H7 (cell line): Measurements from ENCODE around the gene BICDL1. TPM values are rescaled to one million over a fixed set of nuclear protein-coding genes. Genes with fewer than 3 reads are reported as not detected.

Source experiments
- DNase-seq: peaks from one replicate; pipeline ENCODE4 v3.0.0; 2012
- H3K27me3 ChIP-seq: 2 replicates; pipeline ENCODE4 v1.6.0; 2011; ENCODE audit warnings: mild to moderate bottlenecking, low read length; ENCODE audit not compliant: control insufficient read depth, insufficient read depth
- H3K36me3 ChIP-seq: replicated peaks from 2 replicates; pipeline ENCODE4 v1.5.1; 2011; ENCODE audit warnings: low read length; ENCODE audit not compliant: control insufficient read depth, insufficient read depth
- H3K4me3 ChIP-seq: 2 replicates; pipeline ENCODE4 v1.5.1; 2011; ENCODE audit warnings: low read depth, mild to moderate bottlenecking, control low read depth, low read length, moderate library complexity; ENCODE audit not compliant: insufficient read depth
- total RNA-seq: library from RNA; depleted of rRNA; stranded (reverse); fragments of >200 nt; shearing (Covaris generic); gene quantifications from 2 replicates; pipeline ENCODE4 v1.2.3, GENCODE V29; 2014

BICDL1 gene
- total RNA-seq, 1 experiment from 2014 or later: 15.7 TPM

GRCh38 chr12:120119271-120119973 is 130.4 kb downstream of the BICDL1 start:
- Histone ChIP-seq H3K27me3 (no peaks in the 10 kb centered on the region), H3K4me3 (no peak overlapping the region), H3K36me3 (peaks cover 2% of the 10 kb centered on the region; the same call in 1 of the 2 replicates)
- DNase-seq: no peak

- no peak for DNase-seq
- no peak overlapping the region for H3K4me3 ChIP-seq
- peaks cover 2% of the 10 kb centered on the region for H3K36me3 ChIP-seq
- H3K27me3 ChIP-seq: no peaks in the 10 kb centered on the region
These were observed 132.3 kb downstream of the BICDL1 start for GRCh38 chr12:120121343-120121742.

GRCh38 chr12:120121766-120122293 is 132.8 kb downstream of the BICDL1 start:
- H3K27me3 ChIP-seq: no peaks in the 10 kb centered on the region
- peaks cover 4% of the 10 kb centered on the region for H3K36me3 ChIP-seq
- H3K4me3 ChIP-seq: no peak overlapping the region
- no peak for DNase-seq

GRCh38 chr12:120125029-120125428 is 136.0 kb downstream of the BICDL1 start:
- H3K4me3 ChIP-seq: no peak overlapping the region
- peaks cover 23% of the 10 kb centered on the region for H3K36me3 ChIP-seq
- DNase-seq: no peak
- no peaks in the 10 kb centered on the region for H3K27me3 ChIP-seq

- DNase-seq: no peak
- H3K4me3 ChIP-seq: no peak overlapping the region
- peaks cover 33% of the 10 kb centered on the region for H3K36me3 ChIP-seq
- no peaks in the 10 kb centered on the region for H3K27me3 ChIP-seq
These were observed 137.0 kb downstream of the BICDL1 start for GRCh38 chr12:120125792-120126634.

GRCh38 chr12:120126635-120127005 is 137.6 kb downstream of the BICDL1 start:
- H3K27me3 ChIP-seq: no peaks in the 10 kb centered on the region
- peaks cover 39% of the 10 kb centered on the region for H3K36me3 ChIP-seq
- H3K4me3 ChIP-seq: no peak overlapping the region
- no peak for DNase-seq

- no peaks in the 10 kb centered on the region for H3K27me3 ChIP-seq
- DNase-seq: no peak
- H3K4me3 ChIP-seq: no peak overlapping the region
- H3K36me3 ChIP-seq: peaks cover 65% of the 10 kb centered on the region
These were observed 141.0 kb downstream of the BICDL1 start for GRCh38 chr12:120130011-120130410.

- Histone ChIP-seq H3K27me3 (no peaks in the 10 kb centered on the region), H3K4me3 (no peak overlapping the region), H3K36me3 (peaks cover 68% of the 10 kb centered on the region)
- DNase-seq: no peak
These were observed 142.1 kb downstream of the BICDL1 start for GRCh38 chr12:120131116-120131515.

GRCh38 chr12:120132054-120132836 is 143.2 kb downstream of the BICDL1 start:
- no peaks in the 10 kb centered on the region for H3K27me3 ChIP-seq
- peaks cover 74% of the 10 kb centered on the region for H3K36me3 ChIP-seq
- no peak overlapping the region for H3K4me3 ChIP-seq
- no peak for DNase-seq

- no peaks in the 10 kb centered on the region for H3K27me3 ChIP-seq
- peaks cover 75% of the 10 kb centered on the region for H3K36me3 ChIP-seq
- no peak overlapping the region for H3K4me3 ChIP-seq
- no peak for DNase-seq
These were observed 143.9 kb downstream of the BICDL1 start for GRCh38 chr12:120132863-120133385.

- Histone ChIP-seq H3K27me3 (no peaks in the 10 kb centered on the region), H3K4me3 (no peak overlapping the region), H3K36me3 (peaks cover 79% of the 10 kb centered on the region)
- no peak for DNase-seq
These were observed 145.4 kb downstream of the BICDL1 start for GRCh38 chr12:120134307-120134980.

GRCh38 chr12:120136093-120136770 is 147.2 kb downstream of the BICDL1 start:
- H3K4me3 ChIP-seq: no peak overlapping the region
- peaks cover 73% of the 10 kb centered on the region for H3K36me3 ChIP-seq
- DNase-seq: no peak
- H3K27me3 ChIP-seq: no peaks in the 10 kb centered on the region

GRCh38 chr12:120137833-120138232 is 148.8 kb downstream of the BICDL1 start:
- no peak for DNase-seq
- Histone ChIP-seq H3K27me3 (no peaks in the 10 kb centered on the region), H3K36me3 (peaks cover 69% of the 10 kb centered on the region)

More at GRCh38 chr12:120137833-120138232, 148.8 kb downstream of the BICDL1 start:
- H3K4me3 ChIP-seq: no peak overlapping the region
